Measurements from ENCODE around the gene DNAH11. TPM values are rescaled to one million over a fixed set of nuclear protein-coding genes. Genes with fewer than 3 reads are reported as not detected.

The DNAH11 gene, protein sequence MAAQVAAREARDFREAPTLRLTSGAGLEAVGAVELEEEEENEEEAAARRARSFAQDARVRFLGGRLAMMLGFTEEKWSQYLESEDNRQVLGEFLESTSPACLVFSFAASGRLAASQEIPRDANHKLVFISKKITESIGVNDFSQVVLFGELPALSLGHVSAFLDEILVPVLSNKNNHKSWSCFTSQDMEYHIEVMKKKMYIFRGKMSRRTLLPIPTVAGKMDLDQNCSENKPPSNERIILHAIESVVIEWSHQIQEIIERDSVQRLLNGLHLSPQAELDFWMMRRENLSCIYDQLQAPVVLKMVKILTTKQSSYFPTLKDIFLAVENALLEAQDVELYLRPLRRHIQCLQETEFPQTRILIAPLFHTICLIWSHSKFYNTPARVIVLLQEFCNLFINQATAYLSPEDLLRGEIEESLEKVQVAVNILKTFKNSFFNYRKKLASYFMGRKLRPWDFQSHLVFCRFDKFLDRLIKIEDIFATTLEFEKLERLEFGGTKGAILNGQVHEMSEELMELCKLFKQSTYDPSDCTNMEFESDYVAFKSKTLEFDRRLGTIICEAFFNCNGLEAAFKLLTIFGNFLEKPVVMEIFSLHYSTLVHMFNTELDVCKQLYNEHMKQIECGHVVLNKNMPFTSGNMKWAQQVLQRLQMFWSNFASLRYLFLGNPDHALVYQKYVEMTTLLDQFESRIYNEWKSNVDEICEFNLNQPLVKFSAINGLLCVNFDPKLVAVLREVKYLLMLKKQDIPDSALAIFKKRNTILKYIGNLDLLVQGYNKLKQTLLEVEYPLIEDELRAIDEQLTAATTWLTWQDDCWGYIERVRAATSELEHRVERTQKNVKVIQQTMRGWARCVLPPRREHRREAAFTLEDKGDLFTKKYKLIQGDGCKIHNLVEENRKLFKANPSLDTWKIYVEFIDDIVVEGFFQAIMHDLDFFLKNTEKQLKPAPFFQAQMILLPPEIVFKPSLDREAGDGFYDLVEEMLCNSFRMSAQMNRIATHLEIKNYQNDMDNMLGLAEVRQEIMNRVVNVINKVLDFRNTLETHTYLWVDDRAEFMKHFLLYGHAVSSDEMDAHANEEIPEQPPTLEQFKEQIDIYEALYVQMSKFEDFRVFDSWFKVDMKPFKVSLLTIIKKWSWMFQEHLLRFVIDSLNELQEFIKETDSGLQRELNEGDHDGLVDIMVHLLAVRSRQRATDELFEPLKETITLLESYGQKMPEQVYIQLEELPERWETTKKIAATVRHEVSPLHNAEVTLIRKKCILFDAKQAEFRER (N-terminal part only)
- total RNA-seq = 1.5 and 4.2 TPM in 2 replicates

DNA sequence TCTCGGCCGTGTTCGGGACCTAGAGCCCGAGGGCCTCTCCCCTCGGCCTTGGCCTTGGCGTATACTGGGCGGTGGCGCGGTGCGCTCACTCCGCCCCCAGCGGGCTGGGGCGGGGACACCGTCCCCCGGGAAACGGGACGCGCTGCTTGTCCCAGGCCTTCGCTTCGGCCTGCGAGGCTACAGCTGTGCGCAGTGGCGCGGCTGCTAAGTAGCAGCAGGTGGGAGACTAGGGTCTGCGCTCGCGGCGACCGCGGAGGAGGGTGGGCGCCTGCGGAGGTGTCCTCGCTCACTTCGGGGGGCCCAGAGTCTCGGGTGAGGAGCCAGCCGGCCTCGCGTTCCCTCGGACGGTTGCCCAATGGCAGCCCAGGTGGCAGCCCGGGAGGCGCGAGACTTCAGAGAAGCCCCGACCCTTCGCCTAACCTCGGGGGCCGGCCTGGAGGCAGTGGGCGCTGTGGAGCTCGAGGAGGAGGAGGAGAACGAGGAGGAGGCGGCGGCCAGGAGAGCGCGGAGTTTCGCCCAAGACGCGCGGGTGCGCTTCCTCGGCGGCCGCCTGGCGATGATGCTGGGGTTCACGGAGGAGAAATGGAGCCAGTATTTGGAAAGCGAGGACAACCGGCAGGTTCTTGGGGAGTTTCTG is at the start of gene DNAH11:
TSS of gene DNAH11 (plus strand) at position 149 of the 637 bp plus-strand sequence. CDS start at position 356, 207 bp downstream.

DNA sequence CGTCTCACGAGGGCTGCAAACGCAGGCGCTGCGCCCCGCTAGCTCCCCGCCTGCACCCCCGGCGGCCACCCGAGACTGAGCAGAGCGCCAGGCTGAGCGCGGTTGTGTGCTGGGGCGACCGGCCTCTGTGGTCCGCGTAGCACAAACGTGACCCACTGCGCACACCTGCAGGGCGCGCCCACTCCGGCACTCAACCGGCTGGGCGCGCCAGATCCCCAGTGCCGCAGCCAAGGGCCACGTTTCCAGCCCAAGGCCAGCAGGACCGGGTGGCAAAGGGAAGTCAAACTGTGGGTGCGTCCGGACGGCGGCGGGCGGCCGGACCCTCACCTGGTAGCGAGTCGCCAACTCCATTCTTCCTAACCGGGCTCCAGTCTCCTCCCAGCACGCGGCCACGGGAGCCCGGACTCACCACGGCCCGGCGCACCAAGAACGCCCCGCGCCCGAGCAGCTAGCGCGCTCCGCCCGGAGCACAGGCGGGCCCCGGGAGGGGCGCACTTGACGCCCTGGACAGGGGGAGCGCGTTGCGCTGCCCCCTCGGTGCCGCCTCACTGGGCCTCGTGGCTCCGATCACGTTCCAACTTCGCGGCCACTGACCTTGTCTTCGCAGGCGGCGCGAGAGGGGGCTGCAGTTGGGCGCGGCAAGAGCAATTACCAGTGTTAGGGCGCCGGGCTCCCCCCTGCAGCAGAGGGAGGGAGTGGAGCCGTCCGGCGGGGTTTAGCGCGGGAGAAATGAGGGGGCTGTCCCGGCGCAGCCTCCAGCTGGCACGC is 402.8 kb downstream of the DNAH11 start, which contains the start of gene CDCA7L:
TSS of gene CDCA7L (minus strand) at position 446 of the 768 bp plus-strand sequence. CDS start at position 351, 95 bp downstream.

Other genes starting within 250 kb of the DNAH11 start
- 11.4 and 29.1 TPM in 2 replicates for gene SP4, start 115.0 kb upstream of the DNAH11 start, total RNA-seq

Measured in thoracic aorta endothelial cell (primary cell).